ENCODE data around the gene NTN1.

DNA sequence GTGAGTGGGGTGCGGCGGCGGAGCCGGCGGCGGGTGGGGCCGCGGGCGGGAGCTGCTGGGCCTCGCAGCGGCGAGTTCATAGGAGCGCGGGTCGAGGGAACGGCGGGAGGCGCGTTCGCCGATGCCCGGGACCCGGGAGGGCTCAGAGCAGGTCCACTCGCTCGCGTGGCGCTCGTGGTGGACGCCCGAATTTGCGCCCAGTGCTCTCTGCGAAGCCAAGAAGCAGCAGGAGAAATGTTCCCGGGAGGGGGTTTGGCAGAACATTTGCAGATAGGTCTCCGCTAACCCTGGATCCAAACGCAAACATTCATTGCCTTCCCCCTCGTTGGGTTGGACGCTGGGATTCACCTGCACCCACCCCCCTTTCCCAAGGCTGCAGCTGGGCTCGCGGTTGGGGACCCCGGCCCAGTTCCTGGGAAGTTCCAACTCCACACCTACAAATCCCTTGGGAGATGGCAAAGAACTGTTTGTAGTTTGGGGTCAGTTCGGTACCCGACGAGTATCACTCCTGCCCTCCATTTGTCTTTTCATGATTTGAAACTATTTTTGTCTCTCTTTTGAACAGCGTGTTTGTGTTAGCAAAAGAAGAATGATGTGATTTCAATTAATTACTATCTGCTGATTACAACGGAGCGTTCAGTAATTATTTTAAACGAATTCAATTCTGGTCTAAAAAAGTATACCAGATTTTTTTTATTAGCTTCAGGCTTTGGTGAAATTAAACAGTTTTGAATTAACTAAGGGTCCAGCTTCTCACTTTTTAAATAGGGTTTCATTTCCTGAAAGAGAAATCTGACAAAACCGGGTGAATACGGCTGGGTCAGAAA is 2.3 kb downstream of the NTN1 start:
- no peak for TF ChIP-seq POLR2A (IDR thresholded peaks at IDR 0.05)
- TF ChIP-seq, protein P1, sequence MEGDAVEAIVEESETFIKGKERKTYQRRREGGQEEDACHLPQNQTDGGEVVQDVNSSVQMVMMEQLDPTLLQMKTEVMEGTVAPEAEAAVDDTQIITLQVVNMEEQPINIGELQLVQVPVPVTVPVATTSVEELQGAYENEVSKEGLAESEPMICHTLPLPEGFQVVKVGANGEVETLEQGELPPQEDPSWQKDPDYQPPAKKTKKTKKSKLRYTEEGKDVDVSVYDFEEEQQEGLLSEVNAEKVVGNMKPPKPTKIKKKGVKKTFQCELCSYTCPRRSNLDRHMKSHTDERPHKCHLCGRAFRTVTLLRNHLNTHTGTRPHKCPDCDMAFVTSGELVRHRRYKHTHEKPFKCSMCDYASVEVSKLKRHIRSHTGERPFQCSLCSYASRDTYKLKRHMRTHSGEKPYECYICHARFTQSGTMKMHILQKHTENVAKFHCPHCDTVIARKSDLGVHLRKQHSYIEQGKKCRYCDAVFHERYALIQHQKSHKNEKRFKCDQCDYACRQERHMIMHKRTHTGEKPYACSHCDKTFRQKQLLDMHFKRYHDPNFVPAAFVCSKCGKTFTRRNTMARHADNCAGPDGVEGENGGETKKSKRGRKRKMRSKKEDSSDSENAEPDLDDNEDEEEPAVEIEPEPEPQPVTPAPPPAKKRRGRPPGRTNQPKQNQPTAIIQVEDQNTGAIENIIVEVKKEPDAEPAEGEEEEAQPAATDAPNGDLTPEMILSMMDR (IDR thresholded peaks at IDR 0.05) = no peak
